ENCODE data around the gene MTMR6.

The MTMR6 gene

GRCh38 chr13:25286969-25287961 lies at the start of gene MTMR6:
Gene MTMR6, minus strand, starts transcription at chr13:25287488. Its CDS starts 241 bp downstream, at chr13:25287247.
- Histone ChIP-seq H3K36me3 (replicated peaks; ENCODE audit: insufficient read depth, low read length) (no peaks in the 10 kb centered on the region), H2AFZ (ENCODE audit: low read length) (peak within 1 kb of the TSS; percentile 70), H3K4me3 (ENCODE audit: low read length) (peak within 1 kb of the TSS; percentile 77), H3K9ac (ENCODE audit: low read length) (peak within 1 kb of the TSS; percentile 96), H3K4me2 (ENCODE audit: low read depth, low read length) (peak within 1 kb of the TSS; percentile 69; the same call in 1 of the 2 replicates), H3K9me3 (replicated peaks; ENCODE audit: insufficient read depth, low read length) (no peaks in the 10 kb centered on the region), H3F3A (ENCODE audit: insufficient read depth, low read length) (peaks cover 9% of the 10 kb centered on the region), H4K20me1 (ENCODE audit: insufficient read depth, low read length) (no peaks in the 10 kb centered on the region), H3K4me1 (ENCODE audit: low read length) (peaks cover 11% of the 10 kb centered on the region; the same call in 1 of the 2 replicates), H3K27me3 (replicated peaks; ENCODE audit: insufficient read depth, low read length) (no peaks in the 10 kb centered on the region), H3K27ac (ENCODE audit: low read length) (peak within 1 kb of the TSS; percentile 97), H3K79me2 (ENCODE audit: low read length) (peaks cover 30% of the 10 kb centered on the region), H3K9me2 (replicated peaks; ENCODE audit: insufficient read depth, low read length) (no peaks in the 10 kb centered on the region)
- peak; percentile 75 for TF ChIP-seq CTCF (IDR thresholded peaks at IDR 0.05; ENCODE audit: low read length)
- TF ChIP-seq EZH2 (optimal IDR thresholded peaks at IDR 0.05; ENCODE audit: low read depth, low read length), result no peak
- TF ChIP-seq EZH2phosphoT487 (IDR thresholded peaks at IDR 0.05; ENCODE audit: low read length), result no peak
- DNase-seq, result peak; percentile 84

- H4K20me1 ChIP-seq (ENCODE audit: insufficient read depth, low read length), result no peaks in the 10 kb centered on the region
- no peaks in the 10 kb centered on the region for H3K9me3 ChIP-seq (replicated peaks; ENCODE audit: insufficient read depth, low read length)
- no peaks in the 10 kb centered on the region for H3K4me1 ChIP-seq (ENCODE audit: low read length)
- no peaks in the 10 kb centered on the region for H3K36me3 ChIP-seq (replicated peaks; ENCODE audit: insufficient read depth, low read length)
- H3K79me2 ChIP-seq (ENCODE audit: low read length), result no peaks in the 10 kb centered on the region
- H3K9ac ChIP-seq (ENCODE audit: low read length), result no peak overlapping the region
- no peak overlapping the region for H3K4me3 ChIP-seq (ENCODE audit: low read length)
- no peak overlapping the region for H3K4me2 ChIP-seq (ENCODE audit: low read depth, low read length)
- TF ChIP-seq EZH2phosphoT487 (IDR thresholded peaks at IDR 0.05; ENCODE audit: low read length), result no peak
- TF ChIP-seq CTCF (IDR thresholded peaks at IDR 0.05; ENCODE audit: low read length), result no peak
- no peaks in the 10 kb centered on the region for H3K27me3 ChIP-seq (replicated peaks; ENCODE audit: insufficient read depth, low read length)
- no peaks in the 10 kb centered on the region for H3K9me2 ChIP-seq (replicated peaks; ENCODE audit: insufficient read depth, low read length)
- no peak for DNase-seq
- no peak overlapping the region for H3K27ac ChIP-seq (ENCODE audit: low read length)
- H2AFZ ChIP-seq (ENCODE audit: low read length), result no peak overlapping the region
- H3F3A ChIP-seq (ENCODE audit: insufficient read depth, low read length), result no peaks in the 10 kb centered on the region
Observed at GRCh38 chr13:25335856-25336255, 48.6 kb upstream of the MTMR6 start.

- H3K27me3 ChIP-seq (replicated peaks; ENCODE audit: insufficient read depth, low read length), result no peaks in the 10 kb centered on the region
- H2AFZ ChIP-seq (ENCODE audit: low read length), result no peak overlapping the region
- H3K9me3 ChIP-seq (replicated peaks; ENCODE audit: insufficient read depth, low read length), result no peaks in the 10 kb centered on the region
- TF ChIP-seq EZH2phosphoT487 (IDR thresholded peaks at IDR 0.05; ENCODE audit: low read length) (no peak), EZH2 (optimal IDR thresholded peaks at IDR 0.05; ENCODE audit: low read depth, low read length) (no peak), CTCF (IDR thresholded peaks at IDR 0.05; ENCODE audit: low read length) (no peak)
- H3K27ac ChIP-seq (ENCODE audit: low read length), result no peak overlapping the region
- H3K9ac ChIP-seq (ENCODE audit: low read length), result no peak overlapping the region
- no peak overlapping the region for H3K4me2 ChIP-seq (ENCODE audit: low read depth, low read length)
- no peaks in the 10 kb centered on the region; the same call in 1 of the 2 replicates for H3K36me3 ChIP-seq (replicated peaks; ENCODE audit: insufficient read depth, low read length)
- H3K4me3 ChIP-seq (ENCODE audit: low read length), result no peak overlapping the region
- H3K79me2 ChIP-seq (ENCODE audit: low read length), result no peaks in the 10 kb centered on the region
- DNase-seq, result no peak
- no peaks in the 10 kb centered on the region for H3F3A ChIP-seq (ENCODE audit: insufficient read depth, low read length)
- H4K20me1 ChIP-seq (ENCODE audit: insufficient read depth, low read length), result no peaks in the 10 kb centered on the region
- H3K4me1 ChIP-seq (ENCODE audit: low read length), result no peaks in the 10 kb centered on the region
- no peaks in the 10 kb centered on the region for H3K9me2 ChIP-seq (replicated peaks; ENCODE audit: insufficient read depth, low read length)
Observed at GRCh38 chr13:25330541-25330940, 43.3 kb upstream of the MTMR6 start.

Data from MM.1S (cell line).